ENCODE results near the gene MKKS. TPM values are rescaled to one million over a fixed set of nuclear protein-coding genes. Genes with fewer than 3 reads are reported as not detected.
A peak's percentile ranks its signal among the peaks of the same experiment; 100 is the strongest.

Gene MKKS
- total and polyA plus RNA-seq, 5 experiments from 2014 or later: 13.9 to 37.4 (median 26.1) TPM

DNA sequence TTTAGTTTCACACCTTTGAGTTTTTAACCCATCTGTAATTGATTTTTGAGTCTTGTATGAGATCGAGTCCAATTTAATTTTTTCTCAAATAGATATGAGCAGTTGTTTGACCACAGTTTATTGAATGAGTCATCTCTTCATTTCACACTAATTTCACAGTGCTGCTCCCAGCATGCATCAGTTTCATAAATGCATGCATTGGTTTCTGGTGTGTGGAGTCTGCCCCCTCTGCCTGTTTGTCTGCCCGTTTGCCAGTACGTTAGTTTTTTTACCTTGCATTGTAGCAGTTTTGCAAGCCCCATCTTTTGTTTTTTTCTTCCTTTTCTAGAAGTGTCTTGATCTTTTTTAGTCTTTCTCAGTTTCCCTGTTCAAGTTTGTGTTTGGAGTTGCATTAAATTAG, 13.0 kb upstream of the MKKS start:
- H3K4me1 Mint-ChIP-seq: peaks cover 9 to 30% (median 18%) of the 10 kb centered on the region in 4 donors
- H3K9me3 Mint-ChIP-seq: no peaks in the 10 kb centered on the region
- ATAC-seq: peak; percentile 57 to 78
- DNase-seq: peak in 5 of 10 donors; percentile 19 to 36 (median 27)
- POLR2A ChIA-PET: no interaction called here
- no peaks in the 10 kb centered on the region for H3K27me3 Mint-ChIP-seq
- peak overlapping the region in 9 of 10 donors; percentile 13 to 92 (median 55) for H3K27ac Mint-ChIP-seq
- H3K36me3 Mint-ChIP-seq: peaks cover 0 to 7% (median 6%) of the 10 kb centered on the region in 3 donors
- H3K4me3 Mint-ChIP-seq: peak overlapping the region; percentile 15 to 85 (median 46)

GRCh38 chr20:10445758-10446157, 11.7 kb upstream of the MKKS start:
- POLR2A ChIA-PET: interaction anchor here (0.7 kb wide), 1 partner anchor 23 kb away, joined by 4 read pairs; no protein-coding TSS in a partner anchor
- H3K4me1 Mint-ChIP-seq: peaks cover 9 to 30% (median 19%) of the 10 kb centered on the region in 4 donors

DNA sequence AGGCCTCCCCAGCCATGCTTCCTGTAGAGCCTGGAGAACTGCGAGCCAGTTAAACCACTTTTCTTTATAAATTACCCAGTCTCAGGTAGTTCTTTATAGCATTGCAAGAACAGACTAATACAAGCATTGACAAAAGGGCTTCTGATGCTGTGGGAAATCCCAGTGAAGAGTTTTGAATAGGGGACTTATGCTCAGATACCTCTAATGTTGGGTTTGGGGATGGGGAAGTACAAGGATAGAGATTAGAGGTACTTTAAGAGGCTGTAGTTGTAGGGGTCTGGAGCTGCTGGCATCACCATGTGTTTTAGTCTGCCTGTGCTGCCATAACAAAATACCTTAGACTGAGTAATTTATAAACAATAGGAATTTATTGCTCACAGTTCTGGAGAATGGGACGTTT, 9.9 kb upstream of the MKKS start:
- Mint-ChIP-seq H3K4me1 (peaks cover 11 to 30% (median 20%) of the 10 kb centered on the region in 4 donors), H3K27ac (no peak overlapping the region), H3K36me3 (peaks cover 0 to 8% (median 7%) of the 10 kb centered on the region in 3 donors), H3K9me3 (no peaks in the 10 kb centered on the region), H3K27me3 (no peaks in the 10 kb centered on the region), H3K4me3 (no peak overlapping the region)
- POLR2A ChIA-PET: interaction anchor here (0.6 kb wide), 1 partner anchor 9 kb away, joined by 3 read pairs; the partner anchor contains the start of gene SLX4IP
- ATAC-seq (no peak), DNase-seq (no peak)

More at GRCh38 chr20:10445758-10446157, 11.7 kb upstream of the MKKS start:
- no peak overlapping the region for H3K4me3 Mint-ChIP-seq
- H3K27me3 Mint-ChIP-seq: no peaks in the 10 kb centered on the region
- H3K27ac Mint-ChIP-seq: no peak overlapping the region
- ATAC-seq (no peak), DNase-seq (no peak)
- H3K36me3 Mint-ChIP-seq: peaks cover 0 to 7% (median 6%) of the 10 kb centered on the region in 3 donors
- no peaks in the 10 kb centered on the region for H3K9me3 Mint-ChIP-seq

GRCh38 chr20:10438217-10438616, 4.2 kb upstream of the MKKS start:
- H3K4me3 Mint-ChIP-seq: no peak overlapping the region
- no peaks in the 10 kb centered on the region for H3K27me3 Mint-ChIP-seq
- DNase-seq (no peak), ATAC-seq (no peak)
- POLR2A ChIA-PET: interaction anchor here (0.7 kb wide), 1 partner anchor 37 kb away, joined by 3 read pairs; no protein-coding TSS in a partner anchor
- H3K9me3 Mint-ChIP-seq: peaks cover 0 to 2% (median 0%) of the 10 kb centered on the region in 9 donors
- H3K36me3 Mint-ChIP-seq: peaks cover 0 to 9% (median 4%) of the 10 kb centered on the region in 3 donors
- peak overlapping the region in 1 of 10 donors; percentile 22 for H3K27ac Mint-ChIP-seq
- H3K4me1 Mint-ChIP-seq: peaks cover 11 to 24% (median 20%) of the 10 kb centered on the region in 4 donors

DNA sequence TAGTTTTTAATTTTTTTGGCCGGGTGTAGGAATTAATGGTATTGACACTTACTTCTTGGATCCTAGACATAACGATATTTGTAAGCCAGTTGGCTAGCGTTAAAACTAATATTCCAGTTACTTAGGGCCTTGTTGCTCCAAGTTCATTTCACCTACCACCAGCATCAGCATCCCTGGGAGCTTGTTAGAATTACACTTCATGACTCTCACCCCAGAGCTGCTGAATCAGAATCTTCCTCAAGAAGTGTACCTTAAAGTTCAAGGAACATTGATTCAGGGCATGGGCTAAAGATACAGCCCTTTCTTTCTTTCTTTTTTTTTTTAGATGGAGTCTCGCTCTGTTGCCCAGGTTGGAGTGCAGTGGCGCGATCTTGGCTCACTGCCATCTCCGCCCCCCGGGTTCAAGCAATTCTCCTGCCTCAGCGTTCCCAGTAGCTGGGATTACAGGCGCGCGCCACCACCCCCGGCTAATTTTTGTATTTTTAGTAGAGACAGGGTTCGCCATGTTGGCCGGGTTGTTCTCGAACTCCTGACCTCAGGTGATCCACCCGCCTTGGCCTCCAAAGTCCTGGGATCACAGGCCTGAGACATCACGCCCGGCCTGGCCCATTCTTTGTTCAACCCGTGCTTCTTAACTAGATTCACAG, 2.2 kb upstream of the MKKS start:
- peaks cover 0 to 2% (median 0%) of the 10 kb centered on the region in 9 donors for H3K9me3 Mint-ChIP-seq
- H3K27me3 Mint-ChIP-seq: no peaks in the 10 kb centered on the region
- peaks cover 22 to 39% (median 34%) of the 10 kb centered on the region in 4 donors for H3K4me1 Mint-ChIP-seq
- no peak for ATAC-seq
- POLR2A ChIA-PET: interaction anchor here (3.0 kb wide), 1 partner anchor 401 kb away, joined by 9 read pairs; the partner anchor contains the start of gene ANKEF1
- H3K4me3 Mint-ChIP-seq: peak overlapping the region in 9 of 10 donors; percentile 20 to 96 (median 89)
- DNase-seq: no peak
- peaks cover 0 to 4% (median 0%) of the 10 kb centered on the region in 3 donors for H3K36me3 Mint-ChIP-seq
- H3K27ac Mint-ChIP-seq: peak overlapping the region in 7 of 10 donors; percentile 8 to 97 (median 91)

DNA sequence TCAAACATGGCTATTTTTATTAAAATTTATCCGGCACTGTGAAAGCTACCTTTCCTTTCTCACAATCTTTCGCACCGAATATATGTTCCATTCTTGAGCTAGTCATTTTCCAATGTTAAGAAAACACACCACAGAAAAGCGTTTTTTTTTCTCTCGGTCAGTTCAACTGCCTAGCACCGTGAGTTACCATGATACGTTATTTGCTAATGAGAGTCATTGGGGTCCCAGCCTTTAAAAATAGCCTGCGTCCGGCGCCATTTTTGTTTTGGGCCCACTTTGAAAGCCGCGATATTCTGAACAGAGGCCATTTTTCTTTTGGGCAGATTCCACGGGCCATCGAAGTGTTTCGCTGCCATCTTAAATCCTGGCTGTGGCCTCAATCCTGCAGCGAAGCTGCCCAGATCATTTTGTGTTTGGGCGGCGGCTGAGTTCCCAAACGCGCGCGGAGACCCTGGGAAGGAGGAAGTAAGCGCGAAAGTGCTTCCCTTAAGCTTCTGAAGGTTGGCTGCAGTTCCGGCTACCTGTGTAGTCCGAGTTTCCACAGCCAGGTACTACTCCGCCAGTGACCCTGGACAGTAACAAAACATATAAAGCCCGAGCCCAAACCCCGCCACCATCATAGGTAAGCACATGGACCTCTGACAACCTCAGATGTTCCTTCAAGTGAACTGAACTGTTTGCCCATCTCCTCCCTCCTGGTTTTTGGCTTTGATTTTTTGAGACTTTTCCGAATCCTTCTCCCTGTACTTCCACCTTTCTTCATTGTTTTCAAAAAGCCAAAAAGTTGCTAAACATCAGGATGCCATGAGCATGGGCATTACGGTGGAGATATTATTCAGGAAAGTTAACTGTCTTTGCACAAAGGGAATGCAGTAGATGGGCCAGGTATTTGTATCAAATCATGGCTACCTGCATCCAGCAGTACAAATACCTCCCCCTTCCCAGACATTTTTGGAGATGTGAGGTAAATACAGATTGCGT, 1.1 kb upstream of the MKKS start, which contains the start of gene SLX4IP:
Gene SLX4IP, plus strand, starts transcription at position 474 of the 981 bp plus-strand sequence. CDS start 22,900 bp downstream, outside the sequence.
- peak; percentile 63 to 71 for ATAC-seq
- Mint-ChIP-seq H3K27ac (peak within 1 kb of the TSS; percentile 91 to 98 (median 96)), H3K4me1 (peaks cover 26 to 48% (median 41%) of the 10 kb centered on the region in 4 donors), H3K4me3 (peak within 1 kb of the TSS; percentile 89 to 96 (median 94)), H3K9me3 (peaks cover 0 to 2% (median 0%) of the 10 kb centered on the region in 9 donors), H3K27me3 (no peaks in the 10 kb centered on the region), H3K36me3 (peaks cover 0 to 4% (median 0%) of the 10 kb centered on the region in 3 donors)
- peak; percentile 53 to 90 (median 80) for DNase-seq
- POLR2A ChIA-PET: interaction anchor here (0.7 to 3.0 kb wide), 6 partner anchors 9 to 400 kb away, joined by 3 to 9 read pairs (median 4); partner anchors contain the start of gene ANKEF1

DNA sequence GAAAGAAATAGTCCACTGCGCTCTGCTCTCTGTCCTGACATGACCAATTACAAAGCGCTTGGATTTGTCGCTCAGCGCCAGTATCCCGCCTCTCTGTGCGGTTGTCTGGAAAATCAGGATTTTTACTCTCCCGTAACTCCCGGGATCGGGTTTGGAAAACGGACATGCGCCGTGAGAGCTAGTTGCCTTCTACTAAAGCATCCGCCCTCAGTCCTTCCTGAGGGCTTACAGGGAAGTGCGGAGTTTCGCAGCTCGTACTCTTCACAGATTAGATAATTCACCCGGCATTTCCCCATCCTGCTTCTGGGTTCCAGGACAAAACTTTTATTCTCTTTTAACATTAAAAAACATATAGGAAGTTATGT, 427 bp upstream of the MKKS start:
- Mint-ChIP-seq H3K27me3 (no peaks in the 10 kb centered on the region), H3K27ac (peak overlapping the region; percentile 91 to 98 (median 96)), H3K4me3 (peak overlapping the region; percentile 89 to 96 (median 94)), H3K9me3 (peaks cover 0 to 2% (median 0%) of the 10 kb centered on the region in 9 donors), H3K36me3 (peaks cover 0 to 4% (median 0%) of the 10 kb centered on the region in 3 donors), H3K4me1 (peaks cover 28 to 48% (median 44%) of the 10 kb centered on the region in 4 donors)
- POLR2A ChIA-PET: interaction anchor here (0.7 to 3.0 kb wide), 7 partner anchors 9 to 400 kb away, joined by 3 to 9 read pairs (median 3); partner anchors contain the start of gene ANKEF1
- peak in 9 of 10 donors; percentile 34 to 85 (median 67) for DNase-seq
- ATAC-seq: peak; percentile 47 to 52

DNA sequence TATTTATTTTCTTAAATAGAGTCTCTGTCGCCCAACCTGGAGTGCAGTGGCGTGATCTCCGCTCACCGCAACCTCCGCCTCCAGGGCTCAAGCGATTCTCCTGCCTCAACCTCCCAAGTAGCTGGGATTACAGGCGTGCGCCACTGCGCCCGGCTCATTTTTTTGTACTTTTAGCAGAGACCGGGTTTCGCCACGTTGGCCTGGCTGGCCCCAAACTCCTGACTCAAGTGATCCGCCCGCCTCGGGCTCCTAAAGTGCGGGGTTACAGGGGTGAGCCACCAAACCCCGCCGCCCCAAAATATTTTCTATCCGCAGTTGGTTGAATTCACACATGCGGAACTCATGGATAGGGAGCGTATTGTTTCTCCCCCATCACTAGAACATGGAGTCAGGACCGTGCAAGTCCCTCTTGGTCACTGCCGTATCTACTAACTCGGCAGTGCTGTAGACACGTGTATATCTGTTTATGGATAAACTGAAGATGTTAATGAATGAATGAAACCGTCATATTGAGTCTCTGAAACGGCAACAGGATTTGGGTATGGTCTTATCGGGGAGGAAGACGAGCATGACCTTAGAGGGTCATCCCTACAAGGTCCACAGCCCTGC, 904 bp downstream of the MKKS start:
- H3K27me3 Mint-ChIP-seq: no peaks in the 10 kb centered on the region
- ATAC-seq (no peak), DNase-seq (no peak)
- H3K9me3 Mint-ChIP-seq: peaks cover 0 to 2% (median 0%) of the 10 kb centered on the region in 9 donors
- H3K4me1 Mint-ChIP-seq: peaks cover 36 to 61% (median 53%) of the 10 kb centered on the region in 4 donors
- peak overlapping the region; percentile 89 to 96 (median 94) for H3K4me3 Mint-ChIP-seq
- peak overlapping the region; percentile 91 to 98 (median 96) for H3K27ac Mint-ChIP-seq
- POLR2A ChIA-PET: interaction anchor here (1.6 to 3.0 kb wide), 2 partner anchors 8 to 398 kb away, joined by 5 to 9 read pairs; partner anchors contain the start of gene ANKEF1
- H3K36me3 Mint-ChIP-seq: peaks cover 0 to 5% (median 0%) of the 10 kb centered on the region in 3 donors

GRCh38 chr20:10432079-10432478, 1.9 kb downstream of the MKKS start:
- H3K27me3 Mint-ChIP-seq: no peaks in the 10 kb centered on the region
- peak overlapping the region in 9 of 10 donors; percentile 3 to 55 (median 40) for H3K4me3 Mint-ChIP-seq
- peaks cover 0 to 2% (median 0%) of the 10 kb centered on the region in 9 donors for H3K9me3 Mint-ChIP-seq
- no peak for ATAC-seq
- no peak for DNase-seq
- POLR2A ChIA-PET: no interaction called here
- peaks cover 34 to 62% (median 55%) of the 10 kb centered on the region in 4 donors for H3K4me1 Mint-ChIP-seq
- H3K27ac Mint-ChIP-seq: peak overlapping the region in 9 of 10 donors; percentile 26 to 82 (median 69)
- peaks cover 0 to 5% (median 0%) of the 10 kb centered on the region in 3 donors for H3K36me3 Mint-ChIP-seq

- DNase-seq: no peak
- ATAC-seq: no peak
- Mint-ChIP-seq H3K27ac (peak overlapping the region in 3 of 10 donors; percentile 6 to 47 (median 11)), H3K36me3 (peaks cover 0 to 11% (median 1%) of the 10 kb centered on the region in 3 donors), H3K9me3 (peaks cover 0 to 2% (median 0%) of the 10 kb centered on the region in 9 donors), H3K4me1 (peaks cover 36 to 59% (median 52%) of the 10 kb centered on the region in 4 donors), H3K27me3 (no peaks in the 10 kb centered on the region), H3K4me3 (no peak overlapping the region)
- POLR2A ChIA-PET: no interaction called here
Observed at GRCh38 chr20:10430704-10431103, 3.3 kb downstream of the MKKS start.

DNA sequence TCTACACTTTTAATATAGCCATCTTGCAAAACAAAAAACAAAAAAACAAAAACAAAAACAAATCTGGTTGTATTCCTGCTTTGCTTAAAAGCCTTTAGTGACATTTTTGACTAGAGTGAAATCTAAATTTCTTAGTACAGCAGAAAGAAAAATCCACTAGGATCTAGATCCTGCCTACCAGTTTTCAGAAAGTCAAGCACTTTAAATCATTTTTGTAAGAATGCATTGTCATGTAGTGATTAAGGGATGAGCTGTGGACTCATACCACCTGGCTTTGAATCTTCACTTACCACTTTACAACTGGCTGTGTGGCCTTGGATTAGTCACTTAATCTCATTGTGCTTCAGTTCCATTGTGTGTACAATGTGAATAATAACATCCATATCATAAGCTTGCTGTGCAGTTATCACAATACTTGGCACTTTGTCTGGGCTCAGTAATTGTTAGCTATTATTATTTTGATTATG, 4.0 kb downstream of the MKKS start:
- peaks cover 0 to 13% (median 1%) of the 10 kb centered on the region in 3 donors for H3K36me3 Mint-ChIP-seq
- H3K9me3 Mint-ChIP-seq: peaks cover 0 to 2% (median 0%) of the 10 kb centered on the region in 9 donors
- H3K27me3 Mint-ChIP-seq: no peaks in the 10 kb centered on the region
- POLR2A ChIA-PET: no interaction called here
- no peak for ATAC-seq
- H3K4me3 Mint-ChIP-seq: no peak overlapping the region
- H3K27ac Mint-ChIP-seq: peak overlapping the region in 4 of 10 donors; percentile 6 to 61 (median 29)
- peaks cover 33 to 53% (median 46%) of the 10 kb centered on the region in 4 donors for H3K4me1 Mint-ChIP-seq
- DNase-seq: no peak

Measured in naive thymus-derived CD8-positive, alpha-beta T cell (primary cell).